ENCODE data around the gene RIPOR3. TPM values are rescaled to one million over a fixed set of nuclear protein-coding genes. Genes with fewer than 3 reads are reported as not detected.

RIPOR3 gene
- total RNA-seq, 4 donors from 2014 or later: 8.2 to 51.2 (median 20.5) TPM

DNA sequence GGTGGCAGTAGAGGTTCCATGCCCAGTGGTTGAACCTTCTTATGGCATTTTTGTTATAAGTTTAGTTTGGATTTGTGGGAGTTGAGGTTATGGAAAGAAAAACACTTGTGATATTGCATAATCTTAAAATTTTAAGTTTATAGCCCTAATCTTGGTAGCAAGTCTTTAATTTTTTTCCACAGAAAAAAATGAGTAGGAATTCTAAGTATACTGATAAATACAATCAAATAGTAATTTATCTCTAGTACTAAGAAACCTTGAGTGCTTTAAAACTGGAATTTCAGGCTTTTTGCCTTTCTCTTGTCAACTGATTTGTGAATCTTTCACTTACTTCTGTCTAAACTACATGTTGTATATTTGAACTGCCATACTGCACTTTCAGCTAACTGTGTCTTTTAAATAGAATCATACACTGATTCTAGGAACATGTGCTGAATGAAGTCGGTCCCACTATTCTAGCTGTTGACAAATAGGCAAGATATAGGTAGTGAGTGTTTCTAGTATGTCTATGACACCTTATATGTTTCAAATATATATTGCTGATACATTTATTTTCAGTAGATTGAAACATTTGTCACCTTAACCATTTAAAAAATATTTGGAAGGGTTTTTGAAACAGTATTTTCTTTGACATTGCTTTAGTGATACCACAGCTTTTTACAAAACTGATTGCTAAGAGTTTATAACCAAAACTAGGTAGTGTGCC lies 42.5 kb upstream of the RIPOR3 start:
- H3K27me3 ChIP-seq: no peaks in the 10 kb centered on the region
- H3K4me1 ChIP-seq: peaks cover 0 to 20% (median 10%) of the 10 kb centered on the region in 4 donors
- TF ChIP-seq, protein P1, sequence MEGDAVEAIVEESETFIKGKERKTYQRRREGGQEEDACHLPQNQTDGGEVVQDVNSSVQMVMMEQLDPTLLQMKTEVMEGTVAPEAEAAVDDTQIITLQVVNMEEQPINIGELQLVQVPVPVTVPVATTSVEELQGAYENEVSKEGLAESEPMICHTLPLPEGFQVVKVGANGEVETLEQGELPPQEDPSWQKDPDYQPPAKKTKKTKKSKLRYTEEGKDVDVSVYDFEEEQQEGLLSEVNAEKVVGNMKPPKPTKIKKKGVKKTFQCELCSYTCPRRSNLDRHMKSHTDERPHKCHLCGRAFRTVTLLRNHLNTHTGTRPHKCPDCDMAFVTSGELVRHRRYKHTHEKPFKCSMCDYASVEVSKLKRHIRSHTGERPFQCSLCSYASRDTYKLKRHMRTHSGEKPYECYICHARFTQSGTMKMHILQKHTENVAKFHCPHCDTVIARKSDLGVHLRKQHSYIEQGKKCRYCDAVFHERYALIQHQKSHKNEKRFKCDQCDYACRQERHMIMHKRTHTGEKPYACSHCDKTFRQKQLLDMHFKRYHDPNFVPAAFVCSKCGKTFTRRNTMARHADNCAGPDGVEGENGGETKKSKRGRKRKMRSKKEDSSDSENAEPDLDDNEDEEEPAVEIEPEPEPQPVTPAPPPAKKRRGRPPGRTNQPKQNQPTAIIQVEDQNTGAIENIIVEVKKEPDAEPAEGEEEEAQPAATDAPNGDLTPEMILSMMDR (IDR thresholded peaks at IDR 0.05): no peak
- TF ChIP-seq POLR2A (IDR thresholded peaks at IDR 0.05): no peak
- H3K36me3 ChIP-seq: no peaks in the 10 kb centered on the region
- DNase-seq: no peak
- H3K4me3 ChIP-seq: peak overlapping the region in 2 of 4 donors; percentile 83 to 97
- no peak overlapping the region for H3K27ac ChIP-seq
- peaks cover 0 to 4% (median 0%) of the 10 kb centered on the region in 4 donors for H3K9me3 ChIP-seq

DNA sequence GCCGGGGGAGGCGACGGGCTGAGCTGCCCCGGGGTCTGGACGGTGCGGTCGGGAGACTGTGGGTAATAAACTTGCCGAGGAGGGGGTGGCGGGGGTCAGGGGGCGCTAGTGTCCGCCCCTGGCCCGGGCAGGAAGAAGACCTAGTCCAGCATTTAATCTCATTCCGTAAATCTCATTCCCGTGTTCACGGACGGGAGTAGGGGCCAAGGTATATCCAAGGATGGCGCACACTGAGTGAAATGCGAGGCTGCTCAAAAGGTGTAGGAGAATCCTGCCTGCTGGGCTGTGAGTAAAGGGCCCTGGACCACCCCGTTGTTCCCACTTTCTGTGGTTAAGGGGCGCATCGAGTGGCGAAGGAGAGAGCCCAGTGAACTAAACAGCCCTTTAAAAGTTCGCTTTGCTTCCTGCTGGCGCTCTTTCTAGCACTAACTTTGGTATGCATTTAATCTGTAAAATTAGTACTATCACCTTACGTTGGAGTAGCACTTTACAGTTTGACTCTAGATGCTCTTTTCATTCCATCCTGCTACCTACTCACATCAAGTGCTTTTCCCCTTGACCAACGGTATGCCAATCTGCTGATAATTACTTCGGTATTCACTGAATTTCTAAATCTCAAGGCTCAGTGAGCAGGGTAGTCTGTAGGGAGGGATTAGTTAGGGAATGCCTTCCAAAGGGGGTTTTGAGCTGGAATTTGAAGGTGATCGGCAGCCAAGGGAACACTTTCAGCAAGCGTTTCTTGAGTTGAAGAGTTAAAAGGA lies 40.8 kb upstream of the RIPOR3 start:
- Histone ChIP-seq H3K9me3 (peaks cover 0 to 4% (median 0%) of the 10 kb centered on the region in 4 donors), H3K27me3 (no peaks in the 10 kb centered on the region), H3K27ac (peak overlapping the region; percentile 88 to 95 (median 94)), H3K4me1 (peaks cover 0 to 20% (median 10%) of the 10 kb centered on the region in 4 donors), H3K36me3 (no peaks in the 10 kb centered on the region), H3K4me3 (peak overlapping the region; percentile 83 to 98 (median 94))
- TF ChIP-seq POLR2A (IDR thresholded peaks at IDR 0.05): no peak
- TF ChIP-seq, protein P1 (IDR thresholded peaks at IDR 0.05): no peak
- no peak for DNase-seq

DNA sequence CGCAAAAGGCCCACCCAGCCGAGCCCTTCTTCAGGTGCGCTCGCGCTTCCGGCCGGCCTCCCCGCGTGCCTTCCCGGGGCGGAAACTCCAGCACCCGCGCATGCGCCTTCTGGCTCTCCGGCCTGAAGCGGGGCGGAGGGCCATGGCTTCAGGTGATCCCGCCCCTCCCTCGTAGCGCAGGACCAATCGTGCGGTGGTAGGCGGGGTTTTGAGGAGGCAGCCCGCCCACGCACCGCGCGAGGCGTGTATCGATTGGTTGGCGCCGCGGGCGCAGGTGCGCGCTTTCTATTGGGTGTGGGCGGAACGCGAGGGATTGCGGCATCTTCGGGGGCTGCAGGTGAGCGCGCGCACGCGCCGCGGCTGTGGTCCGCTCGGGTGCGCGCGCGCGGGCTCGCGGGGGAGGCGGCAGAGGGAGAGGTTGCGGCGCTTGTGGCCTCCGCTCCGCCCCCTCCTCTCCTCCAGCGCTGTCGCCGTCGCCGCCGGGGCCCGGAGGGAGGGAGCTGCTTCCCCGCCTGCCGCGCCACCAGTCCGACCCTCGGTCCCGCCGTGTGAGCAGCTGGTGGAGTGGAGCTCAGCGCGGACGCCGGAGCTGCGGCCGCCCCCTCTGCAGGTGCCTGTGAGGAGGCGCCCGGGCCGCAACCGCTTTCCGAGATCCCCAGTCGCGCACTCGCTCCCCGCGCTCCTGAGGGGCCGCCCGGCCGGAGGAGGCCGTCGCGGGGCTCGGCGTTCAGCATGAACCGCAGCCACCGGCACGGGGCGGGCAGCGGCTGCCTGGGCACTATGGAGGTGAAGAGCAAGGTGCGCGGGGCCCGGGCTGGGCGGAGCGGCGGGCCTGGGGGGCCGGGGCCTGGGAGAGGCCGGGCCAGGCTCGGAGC lies 40.0 kb upstream of the RIPOR3 start, which contains the start of gene PARD6B:
Gene PARD6B, plus strand, starts transcription at position 526 of the 875 bp plus-strand sequence. Its CDS starts 207 bp downstream, at position 733.
- peak; percentile 99 to 100 (median 100) for DNase-seq
- H3K9me3 ChIP-seq: peaks cover 0 to 4% (median 0%) of the 10 kb centered on the region in 4 donors
- peak; percentile 81 to 90 for TF ChIP-seq POLR2A (IDR thresholded peaks at IDR 0.05)
- TF ChIP-seq, protein P1 (IDR thresholded peaks at IDR 0.05): peak in 1 of 6 experiments; percentile 12
- no peaks in the 10 kb centered on the region for H3K27me3 ChIP-seq
- no peaks in the 10 kb centered on the region for H3K36me3 ChIP-seq
- H3K27ac ChIP-seq: peak within 1 kb of the TSS; percentile 88 to 95 (median 94)
- peaks cover 0 to 20% (median 10%) of the 10 kb centered on the region in 4 donors for H3K4me1 ChIP-seq
- H3K4me3 ChIP-seq: peak within 1 kb of the TSS; percentile 83 to 98 (median 94)

DNA sequence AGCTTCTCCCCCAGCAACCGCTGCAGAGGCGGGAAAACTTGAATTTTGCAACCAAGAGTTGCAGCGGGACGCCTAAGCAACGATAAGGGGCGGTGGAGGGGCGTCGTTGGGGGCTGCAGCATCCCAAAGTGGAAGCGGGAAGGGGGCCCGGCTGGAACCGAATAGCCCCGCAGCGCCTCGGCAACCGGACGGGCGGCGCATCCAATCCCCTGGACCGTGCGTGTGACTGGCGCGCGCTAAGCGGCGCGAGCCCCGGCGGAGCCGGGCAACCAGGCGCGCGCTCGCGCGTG lies 39.4 kb upstream of the RIPOR3 start:
- peak overlapping the region; percentile 61 to 93 (median 89) for H3K27ac ChIP-seq
- no peak for DNase-seq
- no peaks in the 10 kb centered on the region for H3K36me3 ChIP-seq
- peaks cover 0 to 20% (median 10%) of the 10 kb centered on the region in 4 donors for H3K4me1 ChIP-seq
- H3K27me3 ChIP-seq: no peaks in the 10 kb centered on the region
- peaks cover 0 to 4% (median 0%) of the 10 kb centered on the region in 4 donors for H3K9me3 ChIP-seq
- TF ChIP-seq, protein P1 (IDR thresholded peaks at IDR 0.05): no peak
- peak; percentile 60 to 62 for TF ChIP-seq POLR2A (IDR thresholded peaks at IDR 0.05)
- peak overlapping the region; percentile 83 to 98 (median 94) for H3K4me3 ChIP-seq
